ENCODE measurements around the gene GNG5. TPM values are rescaled to one million over a fixed set of nuclear protein-coding genes. Genes with fewer than 3 reads are reported as not detected.
A peak's percentile ranks its signal among the peaks of the same experiment; 100 is the strongest.
"Not testable (repeated sequence)": the region's sequence is repeated elsewhere in the genome, so short reads cannot be mapped to it uniquely, and the experiment has no call there.

The GNG5 gene
- polyA plus RNA-seq: 263 TPM

- Mint-ChIP-seq H3K27me3 (no peaks in the 10 kb centered on the region), H3K4me3 (peak within 1 kb of the TSS; percentile 90 to 99 (median 98)), H3K4me1 (peaks cover 33 to 37% (median 35%) of the 10 kb centered on the region in 3 donors), H3K36me3 (no peaks in the 10 kb centered on the region), H3K27ac (peak within 1 kb of the TSS; percentile 77 to 97 (median 93)), H3K9me3 (no peaks in the 10 kb centered on the region)
Observed at GRCh38 chr1:84506002-84506728, at the start of gene GNG5, which contains the start of gene SPATA1. Gene GNG5 (minus strand): TSS chr1:84506581. CDS start chr1:84506091, 490 bp downstream. Gene SPATA1 (plus strand): TSS chr1:84506386. CDS start chr1:84516360, 9,974 bp downstream.

DNA sequence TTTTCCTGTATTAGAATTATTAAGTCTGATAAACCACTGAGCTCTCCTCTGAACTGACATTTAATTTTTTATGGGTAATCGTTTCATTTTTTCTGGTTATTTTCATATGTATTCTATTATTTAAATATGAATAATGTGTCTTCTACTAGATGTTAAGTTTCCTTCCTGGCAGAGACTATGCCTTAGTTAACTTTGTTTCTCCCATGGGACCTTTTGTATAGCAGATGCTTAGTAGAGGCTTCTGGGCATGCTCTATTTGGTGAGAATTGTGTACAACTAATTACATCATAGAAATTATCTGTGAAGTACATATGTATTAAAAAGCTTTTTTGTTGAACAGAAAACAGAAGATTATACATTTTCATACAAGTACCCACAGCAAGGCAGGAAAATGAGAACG, 44.4 kb upstream of the GNG5 start:
- Mint-ChIP-seq H3K4me1 (no peaks in the 10 kb centered on the region), H3K4me3 (no peak overlapping the region), H3K27ac (no peak overlapping the region), H3K27me3 (no peaks in the 10 kb centered on the region), H3K36me3 (peaks cover 8% of the 10 kb centered on the region), H3K9me3 (no peaks in the 10 kb centered on the region)

- Mint-ChIP-seq H3K9me3 (no peaks in the 10 kb centered on the region), H3K4me1 (peaks cover 0 to 7% (median 2%) of the 10 kb centered on the region in 3 donors), H3K4me3 (no peak overlapping the region), H3K27ac (no peak overlapping the region), H3K27me3 (no peaks in the 10 kb centered on the region), H3K36me3 (peaks cover 8% of the 10 kb centered on the region)
Observed at GRCh38 chr1:84541679-84542078, 35.3 kb upstream of the GNG5 start.

GRCh38 chr1:84540759-84541158, 34.4 kb upstream of the GNG5 start:
- Mint-ChIP-seq H3K4me1 (peaks cover 0 to 7% (median 2%) of the 10 kb centered on the region in 3 donors), H3K27ac (no peak overlapping the region), H3K4me3 (no peak overlapping the region), H3K36me3 (peaks cover 8% of the 10 kb centered on the region), H3K9me3 (no peaks in the 10 kb centered on the region), H3K27me3 (no peaks in the 10 kb centered on the region)

DNA sequence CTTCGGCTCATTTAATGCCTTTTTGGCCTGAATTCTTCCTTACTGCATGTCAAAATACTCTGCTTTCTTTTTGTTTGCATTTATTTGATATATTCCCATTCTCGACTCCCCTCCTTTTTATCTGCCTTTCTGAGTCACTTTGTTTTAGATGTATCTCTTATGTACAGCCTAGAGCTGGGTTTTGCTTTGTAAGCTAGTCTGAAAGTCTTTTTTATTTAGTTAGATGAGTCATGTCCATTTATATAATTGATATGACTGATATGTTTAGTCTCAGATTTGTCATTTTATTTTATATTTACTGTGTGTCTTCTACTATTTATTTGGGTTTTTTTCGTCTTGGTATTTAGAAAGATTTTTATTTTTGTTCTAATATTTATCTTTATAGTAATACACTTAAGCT, 33.6 kb upstream of the GNG5 start:
- Mint-ChIP-seq H3K27me3 (no peaks in the 10 kb centered on the region), H3K4me3 (no peak overlapping the region), H3K9me3 (no peaks in the 10 kb centered on the region), H3K4me1 (peaks cover 0 to 7% (median 2%) of the 10 kb centered on the region in 3 donors), H3K27ac (no peak overlapping the region), H3K36me3 (peaks cover 10% of the 10 kb centered on the region)

DNA sequence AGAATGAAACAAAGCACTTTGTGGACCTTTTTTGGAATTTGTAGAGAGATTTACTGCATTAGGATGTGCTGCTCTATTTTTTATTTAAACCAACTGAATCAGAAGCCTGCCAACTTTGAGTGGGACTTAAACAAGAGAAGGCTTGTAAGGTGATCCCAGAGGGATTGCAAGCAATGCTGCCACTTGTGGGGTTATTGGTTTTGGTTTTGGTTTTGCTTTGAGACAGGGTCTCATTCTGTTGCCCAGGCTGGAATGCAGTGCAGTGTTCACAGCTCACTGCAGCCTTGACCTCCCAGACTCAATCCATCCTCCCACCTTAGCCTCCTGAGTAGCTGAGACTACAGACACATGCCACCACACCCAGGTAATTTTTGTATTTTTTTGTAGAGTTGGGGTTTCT, 32.2 kb upstream of the GNG5 start:
- Mint-ChIP-seq H3K27me3 (no peaks in the 10 kb centered on the region), H3K9me3 (no peaks in the 10 kb centered on the region), H3K4me3 (no peak overlapping the region), H3K4me1 (peaks cover 0 to 7% (median 2%) of the 10 kb centered on the region in 3 donors), H3K27ac (no peak overlapping the region), H3K36me3 (peaks cover 10% of the 10 kb centered on the region)

- Mint-ChIP-seq H3K36me3 (peaks cover 10% of the 10 kb centered on the region), H3K9me3 (peaks cover 0 to 2% (median 0%) of the 10 kb centered on the region in 3 donors), H3K27ac (no peak overlapping the region), H3K4me1 (no peaks in the 10 kb centered on the region), H3K4me3 (no peak overlapping the region), H3K27me3 (no peaks in the 10 kb centered on the region)
Observed at GRCh38 chr1:84525779-84526178, 19.4 kb upstream of the GNG5 start.

- no peaks in the 10 kb centered on the region for H3K27me3 Mint-ChIP-seq
- H3K4me1 Mint-ChIP-seq: no peaks in the 10 kb centered on the region
- peaks cover 0 to 2% (median 0%) of the 10 kb centered on the region in 3 donors for H3K9me3 Mint-ChIP-seq
- peaks cover 10% of the 10 kb centered on the region for H3K36me3 Mint-ChIP-seq
- H3K27ac Mint-ChIP-seq: no peak overlapping the region
- no peak overlapping the region for H3K4me3 Mint-ChIP-seq
Observed at GRCh38 chr1:84524590-84524989, 18.2 kb upstream of the GNG5 start.

- Mint-ChIP-seq H3K27ac (no peak overlapping the region), H3K27me3 (no peaks in the 10 kb centered on the region), H3K4me3 (no peak overlapping the region)
Observed at GRCh38 chr1:84510668-84511067, 4.3 kb upstream of the GNG5 start.

GRCh38 chr1:84510165-84510564, 3.8 kb upstream of the GNG5 start:
- peaks cover 5 to 9% (median 6%) of the 10 kb centered on the region in 3 donors for H3K4me1 Mint-ChIP-seq
- no peak overlapping the region for H3K4me3 Mint-ChIP-seq
- no peak overlapping the region for H3K27ac Mint-ChIP-seq
- no peaks in the 10 kb centered on the region for H3K27me3 Mint-ChIP-seq
- no peaks in the 10 kb centered on the region for H3K36me3 Mint-ChIP-seq
- no peaks in the 10 kb centered on the region for H3K9me3 Mint-ChIP-seq

More at GRCh38 chr1:84510668-84511067, 4.3 kb upstream of the GNG5 start:
- no peaks in the 10 kb centered on the region for H3K9me3 Mint-ChIP-seq
- no peaks in the 10 kb centered on the region for H3K36me3 Mint-ChIP-seq
- H3K4me1 Mint-ChIP-seq: peaks cover 4 to 6% (median 6%) of the 10 kb centered on the region in 3 donors

DNA sequence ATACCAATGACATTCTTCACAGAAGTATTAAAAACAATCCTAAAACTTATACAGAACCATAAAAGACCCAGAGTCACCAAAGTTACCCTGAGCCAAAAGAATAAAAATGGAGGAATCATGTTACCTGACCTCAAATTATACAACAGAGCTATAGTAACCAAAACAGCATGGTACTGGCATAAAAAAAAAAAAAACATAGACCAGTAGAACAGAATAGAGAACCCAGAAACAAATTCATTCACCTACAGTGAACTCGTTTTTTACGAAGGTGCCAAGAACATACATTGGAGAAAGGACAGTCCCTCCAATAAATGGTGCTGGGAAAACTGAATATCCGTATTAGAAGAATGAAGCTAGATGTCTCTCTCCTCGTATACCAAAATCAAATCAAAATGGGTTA, 2.6 kb upstream of the GNG5 start:
- no peaks in the 10 kb centered on the region for H3K36me3 Mint-ChIP-seq
- H3K4me1 Mint-ChIP-seq: peaks cover 13 to 20% (median 18%) of the 10 kb centered on the region in 3 donors
- peak overlapping the region in 1 of 3 donors; percentile 77 for H3K27ac Mint-ChIP-seq
- H3K27me3 Mint-ChIP-seq: no peaks in the 10 kb centered on the region
- no peaks in the 10 kb centered on the region for H3K9me3 Mint-ChIP-seq
- peak overlapping the region in 2 of 4 donors; percentile 22 to 39 for H3K4me3 Mint-ChIP-seq

DNA sequence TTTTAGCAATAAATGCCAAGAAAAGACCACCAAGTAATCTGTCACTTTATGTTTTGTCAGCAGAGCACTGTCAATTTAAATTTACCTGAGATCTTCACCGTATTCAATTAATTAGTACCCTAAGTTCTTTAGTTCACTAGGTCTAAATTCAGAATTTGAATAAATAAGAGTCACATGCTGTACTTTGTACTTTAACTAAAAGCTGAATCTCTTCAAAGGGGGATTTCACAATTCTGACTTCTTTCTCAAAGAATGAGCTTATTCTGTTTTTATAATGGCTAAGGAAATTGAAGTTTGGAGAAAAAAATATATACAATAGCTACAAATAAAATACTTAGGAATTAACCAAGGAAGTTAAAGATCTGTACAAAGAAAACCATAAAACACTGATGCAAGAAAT, 2.1 kb upstream of the GNG5 start:
- Mint-ChIP-seq H3K4me3 (peak overlapping the region in 1 of 4 donors; percentile 77), H3K36me3 (no peaks in the 10 kb centered on the region), H3K9me3 (no peaks in the 10 kb centered on the region), H3K4me1 (peaks cover 18 to 23% (median 22%) of the 10 kb centered on the region in 3 donors), H3K27me3 (no peaks in the 10 kb centered on the region), H3K27ac (no peak overlapping the region)

DNA sequence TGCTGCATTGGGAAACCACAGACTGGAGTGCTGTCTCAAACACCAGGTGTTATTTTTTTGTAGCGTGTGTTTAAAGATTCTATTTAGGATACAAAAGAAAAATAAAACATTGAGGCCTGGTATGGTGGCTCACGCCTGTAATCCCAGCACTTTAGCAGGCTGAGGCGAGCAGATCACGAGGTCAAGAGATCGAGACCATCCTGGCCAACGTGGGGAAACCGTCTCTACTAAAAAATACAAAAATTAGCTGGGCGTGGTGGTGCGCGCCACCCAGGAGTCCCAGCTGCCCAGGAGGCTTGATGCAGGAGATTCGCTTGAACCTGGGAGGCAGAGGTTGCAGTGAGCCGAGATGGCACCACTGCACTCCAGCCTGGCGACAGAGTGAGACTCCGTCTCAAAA, 1.5 kb upstream of the GNG5 start:
- H3K36me3 Mint-ChIP-seq, H3K27ac Mint-ChIP-seq, H3K4me3 Mint-ChIP-seq, H3K9me3 Mint-ChIP-seq, H3K27me3 Mint-ChIP-seq: not testable (repeated sequence)
- H3K4me1 Mint-ChIP-seq: peaks cover 24 to 29% (median 29%) of the 10 kb centered on the region in 3 donors

DNA sequence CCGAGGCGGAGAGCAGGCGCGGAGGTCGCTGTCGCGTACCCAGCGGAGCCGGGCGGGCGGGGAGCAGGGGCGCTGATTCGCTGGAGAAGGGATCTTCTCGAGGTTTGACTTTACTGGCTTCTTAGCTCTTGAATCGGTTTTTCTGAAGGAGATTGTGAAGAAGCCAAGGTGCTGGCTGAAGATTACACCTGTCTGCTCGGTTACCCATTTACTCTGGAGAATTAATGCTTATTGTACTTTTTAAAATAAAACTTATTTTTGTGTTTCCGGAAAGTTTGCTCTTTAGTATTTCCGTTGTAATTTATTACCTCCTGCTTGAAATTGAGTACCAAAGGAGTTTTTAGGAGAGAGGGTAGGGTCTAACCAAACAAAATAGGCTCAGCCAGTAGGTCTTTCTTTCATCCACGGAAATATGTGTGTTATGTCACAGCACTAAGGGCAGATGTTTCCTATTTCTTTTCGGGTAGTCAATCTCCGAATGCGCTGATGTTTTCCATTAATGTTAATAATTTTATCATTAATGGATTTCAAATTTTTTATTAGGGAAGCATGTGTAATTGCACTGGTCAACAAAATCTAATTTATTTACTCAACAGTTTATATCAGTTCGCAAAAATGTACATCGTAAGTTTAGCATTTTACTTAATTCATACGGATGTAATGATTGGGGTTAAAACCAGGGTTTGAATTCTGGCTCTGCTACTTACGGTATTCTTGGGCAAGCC, 510 bp upstream of the GNG5 start:
- peak overlapping the region; percentile 77 to 94 (median 93) for H3K27ac Mint-ChIP-seq
- peaks cover 27 to 31% (median 29%) of the 10 kb centered on the region in 3 donors for H3K4me1 Mint-ChIP-seq
- no peaks in the 10 kb centered on the region for H3K9me3 Mint-ChIP-seq
- H3K36me3 Mint-ChIP-seq: no peaks in the 10 kb centered on the region
- no peaks in the 10 kb centered on the region for H3K27me3 Mint-ChIP-seq
- peak overlapping the region; percentile 90 to 99 (median 96) for H3K4me3 Mint-ChIP-seq

- Mint-ChIP-seq H3K36me3 (no peaks in the 10 kb centered on the region), H3K27ac (peak overlapping the region; percentile 77 to 97 (median 93)), H3K4me1 (peaks cover 31 to 40% (median 35%) of the 10 kb centered on the region in 3 donors), H3K9me3 (no peaks in the 10 kb centered on the region), H3K4me3 (peak overlapping the region; percentile 90 to 99 (median 98)), H3K27me3 (no peaks in the 10 kb centered on the region)
Observed at GRCh38 chr1:84505493-84506001, 834 bp downstream of the GNG5 start.

All from IgD-negative memory B cell (primary cell).